AG04450 (cell line): Measurements from ENCODE around the gene ROBO1. TPM values are rescaled to one million over a fixed set of nuclear protein-coding genes. Genes with fewer than 3 reads are reported as not detected.

Experiments used
- CTCF ChIA-PET: fragments of 300-600, 350-600 bp; formaldehyde crosslinking; extraction: SDS; loops from one replicate; lab custom pipeline; 2022; ENCODE audit warnings: antibody characterized with exemption, inconsistent platforms; lab: Charles Lee
- POLR2A ChIA-PET: fragments of 350-600 bp; formaldehyde crosslinking; extraction: SDS; loops from one replicate; lab custom pipeline; 2021; ENCODE audit warnings: antibody characterized with exemption, inconsistent platforms; lab: Yijun Ruan, JAX
- DNase-seq: peaks from one replicate; pipeline ENCODE4 v3.0.0-alpha.2; 2011; ENCODE audit warnings: low read depth, low spot score
- H3K27ac ChIP-seq: one replicate; pipeline ENCODE4 v1.5.1; 2012; ENCODE audit warnings: low read depth, low read length, control low read depth
- H3K27me3 ChIP-seq: one replicate; pipeline ENCODE4 v1.6.0; 2012; ENCODE audit warnings: low read length; ENCODE audit not compliant: control insufficient read depth, insufficient read depth
- H3K4me3 ChIP-seq: 2 replicates; pipeline ENCODE4 v1.5.1; 2011; ENCODE audit warnings: mild to moderate bottlenecking, low read depth, low read length, control low read depth
- H3K9me3 ChIP-seq: 2 replicates; pipeline ENCODE4 v1.5.1; 2012; ENCODE audit warnings: low read length; ENCODE audit not compliant: control insufficient read depth, insufficient read depth
- CTCF ChIP-seq: IDR thresholded peaks from 2 replicates; pipeline ENCODE4 v1.5.1; 2011; ENCODE audit warnings: low read depth, low read length, control low read depth, inconsistent platforms
- polyA plus RNA-seq: library from polyadenylated mRNA; depleted of rRNA; stranded (reverse); fragments of >200 nt; gene quantifications from 2 replicates; pipeline ENCODE4 v1.2.3, GENCODE V29; 2011

ROBO1 gene
- polyA plus RNA-seq, 1 experiment, result 66.0 TPM

- Histone ChIP-seq H3K4me3 (no peak overlapping the region), H3K27me3 (no peaks in the 10 kb centered on the region), H3K27ac (no peak overlapping the region), H3K9me3 (peaks cover 11% of the 10 kb centered on the region; the same call in 1 of the 2 replicates)
- no peak for TF ChIP-seq CTCF
- ChIA-PET CTCF (interaction anchor here (1.2 kb wide), 1 partner anchor 305 kb away, joined by 3 read pairs; no protein-coding TSS in a partner anchor), POLR2A (no interaction called here)
- DNase-seq, result no peak
These were observed 711.3 kb downstream of the ROBO1 start for GRCh38 chr3:79056498-79056897.

DNA sequence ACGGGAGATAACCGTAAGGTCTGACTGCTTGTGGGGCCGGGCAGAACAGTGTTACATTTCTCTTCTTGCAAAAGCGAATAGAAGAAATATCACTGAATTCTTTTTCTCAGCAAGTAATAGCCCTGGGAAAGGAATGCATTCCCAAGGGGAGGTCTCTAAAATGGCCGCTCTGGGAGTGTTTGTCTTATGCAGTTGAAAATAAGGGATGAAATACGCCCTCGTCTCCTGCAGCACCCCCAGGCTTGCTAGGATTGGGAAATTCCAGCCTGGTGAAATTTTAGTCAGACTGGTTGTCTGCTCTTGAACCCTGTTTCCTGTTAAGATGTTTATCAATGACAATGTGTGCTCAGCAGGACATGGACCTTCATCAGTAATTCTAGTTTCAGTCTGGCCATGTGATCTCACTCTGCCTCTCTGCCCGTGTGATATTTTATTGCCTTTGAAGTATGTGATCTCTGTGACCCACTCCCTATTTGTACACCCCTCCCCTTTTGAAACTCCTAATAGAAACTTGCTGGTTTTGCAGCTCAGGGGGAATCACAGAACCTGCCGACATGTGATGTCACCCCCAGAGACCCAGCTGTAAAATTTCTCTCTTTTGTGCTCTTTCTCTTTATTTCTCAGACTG, 715.6 kb downstream of the ROBO1 start:
- no peak for DNase-seq
- ChIA-PET CTCF (no interaction called here), POLR2A (no interaction called here)
- H3K27ac ChIP-seq, result no peak overlapping the region
- H3K27me3 ChIP-seq, result no peaks in the 10 kb centered on the region
- H3K4me3 ChIP-seq, result no peak overlapping the region
- H3K9me3 ChIP-seq, result peaks cover 11% of the 10 kb centered on the region; the same call in 1 of the 2 replicates
- no peak for TF ChIP-seq CTCF

DNA sequence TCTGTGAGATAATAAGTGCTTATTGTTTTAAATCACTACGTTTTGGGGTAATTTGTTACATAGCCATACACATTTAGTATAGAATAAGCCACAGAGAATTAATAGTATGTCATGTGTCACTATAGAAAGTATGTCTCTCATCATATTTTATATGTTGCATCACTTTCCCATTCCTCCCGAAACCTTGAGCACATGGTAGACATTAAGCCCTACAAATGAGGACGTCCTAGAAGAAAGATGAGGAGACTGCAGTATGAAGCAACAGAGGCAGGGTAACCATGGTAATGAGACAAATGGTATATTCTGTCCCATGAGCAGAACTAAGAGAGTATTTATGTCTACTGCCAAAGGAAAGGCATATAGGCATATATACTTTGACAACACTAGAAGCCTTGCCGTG, 720.2 kb downstream of the ROBO1 start:
- peaks cover 8% of the 10 kb centered on the region; the same call in 1 of the 2 replicates for H3K9me3 ChIP-seq
- no peaks in the 10 kb centered on the region for H3K27me3 ChIP-seq
- H3K4me3 ChIP-seq, result no peak overlapping the region
- no peak overlapping the region for H3K27ac ChIP-seq
- POLR2A ChIA-PET, result no interaction called here
- no peak for TF ChIP-seq CTCF
- DNase-seq, result no peak
- CTCF ChIA-PET, result interaction anchor here (1.0 kb wide), 1 partner anchor 314 kb away, joined by 3 read pairs; no protein-coding TSS in a partner anchor

DNA sequence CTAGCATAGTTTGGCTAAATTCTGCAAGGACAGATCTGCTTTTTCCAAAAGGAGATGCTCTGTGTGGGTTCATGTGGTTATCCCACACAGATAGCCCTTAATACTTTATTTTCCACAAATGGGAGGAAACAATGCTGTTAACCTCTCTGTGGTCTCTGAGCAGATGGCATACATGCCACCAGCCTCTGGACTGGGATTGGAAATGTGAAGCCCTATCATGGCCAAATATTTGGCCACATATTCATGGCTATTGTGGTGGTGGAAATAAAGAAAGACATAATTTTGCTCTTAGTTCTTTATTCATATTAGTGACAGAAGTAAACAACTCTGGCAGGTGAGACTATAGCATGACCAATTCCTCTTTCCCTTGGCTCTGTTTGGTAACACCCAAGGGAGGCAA, 726.2 kb downstream of the ROBO1 start:
- no peak for TF ChIP-seq CTCF
- CTCF ChIA-PET, result no interaction called here

GRCh38 chr3:79040701-79041100, 727.1 kb downstream of the ROBO1 start:
- Histone ChIP-seq H3K9me3 (no peaks in the 10 kb centered on the region), H3K27me3 (no peaks in the 10 kb centered on the region), H3K4me3 (no peak overlapping the region), H3K27ac (no peak overlapping the region)
- CTCF ChIA-PET, result interaction anchor here (1.4 kb wide), 1 partner anchor 378 kb away, joined by 3 read pairs; no protein-coding TSS in a partner anchor
- TF ChIP-seq CTCF, result no peak
- DNase-seq, result peak; percentile 23
- POLR2A ChIA-PET, result no interaction called here

More for the DNA sequence above, 726.2 kb downstream of the ROBO1 start:
- POLR2A ChIA-PET, result no interaction called here
- no peaks in the 10 kb centered on the region for H3K9me3 ChIP-seq
- H3K27me3 ChIP-seq, result no peaks in the 10 kb centered on the region
- DNase-seq, result no peak
- no peak overlapping the region for H3K27ac ChIP-seq
- H3K4me3 ChIP-seq, result no peak overlapping the region
